LoVo (cell line): ENCODE measurements around the gene NALCN.
A peak's percentile ranks its signal among the peaks of the same experiment; 100 is the strongest.

Experiments
- DNase-seq: peaks from one replicate; pipeline ENCODE4 v3.0.0-alpha.2; 2016; ENCODE audit warnings: low spot score

NALCN gene

GRCh38 chr13:101416181-101417042 lies at the start of gene NALCN:
Gene NALCN, minus strand, starts transcription at chr13:101416508. Its CDS starts 17,382 bp downstream, at chr13:101399126.
- no peak for DNase-seq

DNA sequence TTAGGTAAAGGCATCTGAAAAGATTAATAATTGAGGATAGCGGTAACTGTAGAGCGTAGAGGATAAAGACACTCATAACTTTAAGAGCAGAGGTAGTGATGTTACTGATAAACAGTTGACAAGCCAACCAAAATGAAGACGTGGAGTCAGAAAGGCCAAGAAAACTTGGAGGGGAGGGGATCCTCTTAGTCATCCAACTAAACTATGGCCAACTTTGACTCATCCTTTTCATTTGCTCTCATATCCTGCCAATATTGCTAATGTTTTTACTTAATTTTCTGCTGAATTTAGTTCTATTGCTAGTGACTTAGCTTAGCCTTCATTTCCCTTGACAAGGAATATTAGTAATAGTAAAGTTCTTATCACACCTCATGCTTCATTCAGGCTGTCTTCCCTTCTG lies 49.6 kb upstream of the NALCN start:
- DNase-seq = no peak

GRCh38 chr13:101457176-101457575 lies 40.9 kb upstream of the NALCN start:
- DNase-seq = no peak

- peak; percentile 26 for DNase-seq
These were observed 39.6 kb upstream of the NALCN start for GRCh38 chr13:101455863-101456262.

- DNase-seq = no peak
These were observed 38.5 kb upstream of the NALCN start for GRCh38 chr13:101454767-101455166.

DNA sequence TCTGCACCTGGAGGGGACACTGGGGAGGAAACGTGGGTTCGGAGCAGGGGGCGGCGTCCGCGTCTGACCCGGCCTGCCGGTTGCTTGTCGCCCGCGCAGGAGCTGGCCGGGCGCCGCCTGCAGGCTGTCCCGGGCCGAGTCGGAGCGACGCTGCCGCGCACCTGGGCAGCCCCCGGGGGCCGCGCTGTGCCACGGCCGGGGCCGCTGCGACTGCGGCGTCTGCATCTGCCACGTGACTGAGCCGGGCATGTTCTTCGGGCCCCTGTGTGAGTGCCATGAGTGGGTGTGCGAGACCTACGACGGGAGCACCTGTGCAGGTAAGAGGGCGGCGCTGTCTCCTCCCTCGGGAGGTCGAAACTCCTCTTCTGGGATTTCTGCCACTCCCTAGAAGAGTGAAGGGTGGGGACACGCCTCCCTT lies 37.5 kb upstream of the NALCN start:
- no peak for DNase-seq

DNA sequence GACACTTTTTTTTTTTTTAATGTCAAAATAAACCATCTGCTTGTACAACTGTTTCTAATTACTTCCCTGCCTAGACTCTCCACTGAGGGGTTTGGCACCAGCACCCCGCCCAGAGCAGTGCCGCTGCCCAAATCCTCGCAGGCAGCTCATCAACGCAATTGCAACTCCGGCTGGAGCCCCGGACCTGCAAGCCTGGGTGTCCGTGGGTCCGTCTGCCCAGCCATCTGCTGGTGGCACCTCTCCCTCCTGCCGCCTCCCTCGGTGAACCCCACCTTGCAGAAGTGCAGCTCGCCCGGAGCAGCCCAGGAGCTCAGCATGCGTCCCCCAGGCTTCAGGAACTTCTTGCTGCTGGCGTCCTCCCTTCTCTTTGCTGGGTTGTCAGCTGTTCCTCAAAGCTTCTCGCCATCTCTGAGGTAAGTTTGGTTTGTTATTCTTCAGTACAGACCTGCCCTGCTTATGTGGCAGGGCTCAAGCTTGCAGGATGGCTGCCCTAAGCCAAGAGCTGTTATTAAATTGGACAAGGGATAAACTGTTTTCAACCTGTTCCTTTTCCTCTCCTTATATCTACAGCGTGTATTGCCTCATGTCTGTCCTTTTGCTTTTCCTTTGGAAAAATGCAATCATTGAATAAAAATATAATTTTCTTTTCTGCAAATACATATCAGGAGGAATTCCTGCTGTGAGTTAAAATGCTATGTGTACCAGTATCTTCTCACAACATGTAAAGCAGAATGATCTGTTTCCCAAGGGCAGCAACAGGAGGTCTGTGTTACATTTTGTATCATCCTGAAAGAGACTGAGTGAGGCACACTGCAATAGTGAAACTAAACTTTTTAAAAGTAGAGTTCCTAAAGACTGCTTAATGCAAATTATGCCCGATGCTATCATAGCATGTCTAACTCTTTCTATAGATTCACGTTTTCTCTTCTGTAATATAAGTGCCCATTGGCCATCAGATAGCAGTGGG lies 36.5 kb upstream of the NALCN start, which contains the start of gene ITGBL1:
TSS of gene ITGBL1 (plus strand) at position 157 of the 967 bp plus-strand sequence. CDS start at position 316, 159 bp downstream.
- DNase-seq = no peak

- no peak for DNase-seq
These were observed 35.3 kb upstream of the NALCN start for GRCh38 chr13:101451641-101452040.

DNA sequence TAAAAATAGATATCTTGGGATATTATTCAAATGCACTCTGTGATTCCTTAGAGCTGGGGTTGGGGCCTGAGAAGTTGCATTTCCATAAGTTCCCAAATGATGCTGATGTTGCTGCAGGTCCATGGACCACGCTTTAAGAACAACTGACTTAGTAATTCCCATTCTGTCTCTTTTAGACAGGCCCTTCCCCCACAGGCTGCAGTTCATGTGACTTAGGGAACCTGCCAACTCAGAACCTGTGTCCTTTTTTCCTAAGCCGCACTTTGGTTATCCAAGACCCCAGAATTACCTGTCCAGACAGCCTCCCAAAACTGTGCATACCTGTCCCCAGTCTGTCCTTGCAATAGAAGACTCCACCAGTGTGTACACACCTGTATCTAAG lies 34.4 kb upstream of the NALCN start:
- no peak for DNase-seq

DNA sequence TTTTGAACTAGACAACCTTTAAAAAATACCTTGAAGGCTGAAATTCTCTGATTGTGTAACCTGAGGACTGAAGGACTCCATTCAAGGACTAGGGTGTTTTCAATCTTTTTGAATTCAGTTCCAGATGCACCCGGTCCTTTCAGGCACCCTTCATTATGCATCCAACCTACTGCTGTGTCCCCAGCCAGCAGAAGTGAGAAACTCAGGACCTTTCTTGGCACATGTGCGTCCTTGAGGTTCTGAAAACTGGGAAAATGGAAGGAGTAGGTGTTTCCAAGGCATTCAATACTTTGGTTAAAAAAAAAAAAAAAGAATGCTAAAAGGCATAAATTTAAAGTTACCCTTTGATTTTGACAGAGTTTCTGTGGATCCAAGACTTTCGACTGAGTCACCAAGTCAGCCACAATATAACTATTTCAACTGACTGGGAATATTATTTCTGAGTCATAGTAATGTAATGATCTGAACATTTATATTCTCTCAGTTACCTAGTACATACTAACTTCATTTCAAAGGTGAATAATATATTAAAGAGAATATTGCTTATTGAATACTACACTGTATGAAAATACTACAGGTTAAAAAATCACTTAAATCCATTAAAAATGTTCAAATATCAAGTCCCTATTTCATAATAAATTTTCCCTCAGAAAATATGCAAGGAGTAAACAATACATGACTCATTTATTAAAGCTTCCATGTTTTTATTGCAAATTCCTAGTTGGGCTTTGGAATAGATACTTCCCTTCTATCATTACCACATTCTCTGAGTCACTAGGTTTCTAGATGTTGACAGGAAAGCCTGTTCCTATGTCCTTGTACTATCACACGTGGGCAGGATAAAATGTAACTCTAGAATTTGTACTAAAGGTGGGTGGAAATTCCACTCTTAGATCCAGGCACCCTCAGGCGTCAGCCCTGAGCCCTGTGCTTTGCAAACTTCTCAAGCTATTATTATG lies 33.8 kb upstream of the NALCN start:
- peak; percentile 39 for DNase-seq

DNA sequence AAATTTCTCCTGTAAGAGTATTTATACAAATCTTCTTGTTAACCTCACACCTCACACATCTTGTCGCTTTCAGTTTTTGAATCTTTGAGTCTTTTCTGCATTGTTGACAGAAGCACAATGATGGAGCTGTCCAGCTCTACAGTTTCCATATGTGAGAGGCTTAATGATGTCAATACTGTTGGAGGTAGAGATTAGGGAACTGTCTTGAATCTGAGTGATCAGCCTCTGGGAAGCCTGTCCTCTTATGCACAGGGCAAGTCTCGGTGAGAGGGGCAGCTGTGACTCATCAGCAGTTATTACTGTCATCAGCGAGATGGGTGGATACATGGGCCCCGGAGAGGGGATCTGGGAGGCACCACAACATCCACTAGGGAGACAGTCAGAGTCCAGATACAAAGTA lies 31.5 kb upstream of the NALCN start:
- no peak for DNase-seq

- no peak for DNase-seq
These were observed 18.2 kb upstream of the NALCN start for GRCh38 chr13:101434486-101434885.

DNA sequence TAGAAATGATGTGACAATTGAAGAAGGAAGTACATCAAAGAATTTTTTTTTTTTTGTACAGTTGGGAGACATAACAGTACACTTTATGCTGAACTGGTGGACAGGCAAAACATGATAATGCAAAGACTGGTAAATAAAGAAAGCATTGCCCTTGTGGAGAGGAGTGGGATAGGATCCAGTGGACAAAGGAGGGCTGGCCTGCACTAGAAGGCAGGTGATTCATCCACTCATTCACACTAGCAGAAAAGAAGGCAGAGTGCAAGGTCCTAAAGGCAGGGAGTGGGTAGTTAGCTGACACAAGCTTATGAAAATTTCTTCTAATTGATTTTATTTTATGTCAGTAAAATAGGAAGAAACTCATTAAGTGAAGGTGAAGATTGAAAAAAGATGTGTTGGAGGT lies 17.6 kb upstream of the NALCN start:
- DNase-seq = no peak

- DNase-seq = no peak
These were observed 13.4 kb upstream of the NALCN start for GRCh38 chr13:101429733-101430132.

DNA sequence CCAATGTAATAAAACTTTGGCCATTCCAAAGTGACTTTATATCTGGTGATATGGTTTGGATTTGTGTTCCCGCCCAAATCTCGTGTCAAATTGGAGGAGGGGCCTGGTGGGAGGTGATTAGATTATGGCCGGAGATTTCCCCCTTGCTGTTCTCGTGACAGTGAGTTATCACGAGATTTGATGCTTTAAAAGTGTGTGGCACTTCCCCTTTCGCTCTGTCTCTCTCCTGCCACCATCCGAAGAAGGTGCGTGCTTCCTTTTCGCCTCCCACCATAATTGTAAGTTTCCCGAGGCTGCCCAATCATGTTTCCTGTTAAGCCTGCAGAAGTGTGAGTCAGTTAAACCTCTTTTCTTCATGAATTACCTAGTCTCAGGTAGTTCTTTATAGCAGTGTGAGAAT lies 9.3 kb upstream of the NALCN start:
- no peak for DNase-seq

DNA sequence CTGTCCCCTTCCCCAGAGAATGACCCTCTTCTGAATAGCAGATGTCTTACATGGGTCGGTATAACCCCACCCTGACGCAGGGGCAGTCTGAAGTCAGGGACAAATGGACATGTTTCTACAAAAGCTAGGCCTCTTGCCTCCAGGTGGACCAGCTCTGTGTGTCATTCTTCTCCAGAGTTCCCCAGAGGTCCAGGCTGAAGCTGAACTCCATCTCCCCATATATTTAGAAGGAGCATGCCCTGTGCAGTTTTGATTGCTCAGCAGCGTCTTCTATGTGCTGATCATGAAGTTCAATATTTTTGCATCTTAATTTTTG lies 8.8 kb upstream of the NALCN start:
- no peak for DNase-seq

- no peak for DNase-seq
These were observed 8.3 kb upstream of the NALCN start for GRCh38 chr13:101424381-101425155.

GRCh38 chr13:101423872-101424271 lies 7.6 kb upstream of the NALCN start:
- DNase-seq = no peak

DNA sequence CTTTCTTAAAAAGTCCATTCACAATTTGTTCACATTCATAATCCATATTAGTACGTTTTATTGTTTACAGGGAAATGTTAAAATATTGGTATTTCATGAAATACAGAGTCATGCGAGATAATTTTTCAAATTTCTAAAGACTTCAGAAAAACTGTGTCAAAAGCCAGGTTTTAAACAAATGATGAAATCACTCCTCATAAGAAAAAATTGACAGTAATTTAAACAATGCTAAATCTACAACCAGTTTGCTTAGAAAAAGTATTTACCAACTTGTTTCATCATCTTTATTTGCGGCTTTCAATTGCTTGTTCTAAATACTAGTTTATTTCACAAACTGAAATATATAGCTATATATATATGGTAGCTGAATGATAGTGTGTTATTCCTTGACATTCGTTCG lies 1.2 kb upstream of the NALCN start:
- no peak for DNase-seq

DNA sequence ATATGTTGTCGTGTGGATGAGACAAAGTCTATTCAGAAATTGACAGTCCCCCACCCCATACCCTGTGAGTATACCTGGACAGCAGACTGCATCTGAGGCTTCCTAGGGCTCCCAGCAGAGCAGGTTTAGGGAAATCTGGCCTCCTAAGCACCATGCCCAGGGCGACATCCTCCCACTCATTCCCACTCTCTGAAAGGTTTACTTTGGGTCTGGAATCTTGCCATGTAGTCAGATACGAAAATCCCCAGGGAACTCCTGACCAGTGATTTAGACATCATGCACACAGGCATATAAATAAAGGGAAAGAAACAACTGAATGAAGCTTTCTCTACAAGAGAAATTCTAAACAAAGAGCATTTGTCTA lies 717 bp upstream of the NALCN start:
- DNase-seq = no peak
